IPS DF 19.7 (cell line): Measurements from ENCODE around the gene PRTG.
"Not testable (repeated sequence)": the region's sequence is repeated elsewhere in the genome, so short reads cannot be mapped to it uniquely, and the experiment has no call there.

Source experiments
- DNase-seq: peaks from one replicate; pipeline ENCODE4 v3.0.0-alpha.2; 2013; ENCODE audit warnings: low read depth, low spot score

Gene PRTG

GRCh38 chr15:55743729-55744655 lies 1.0 kb upstream of the PRTG start:
- no peak for DNase-seq

GRCh38 chr15:55742498-55742926 lies 440 bp downstream of the PRTG start:
- no peak for DNase-seq

GRCh38 chr15:55741833-55742497 lies 987 bp downstream of the PRTG start:
- no peak for DNase-seq

- no peak for DNase-seq
Observed at GRCh38 chr15:55740981-55741832, 1.7 kb downstream of the PRTG start.

GRCh38 chr15:55740359-55740878 lies 2.5 kb downstream of the PRTG start:
- DNase-seq = no peak

GRCh38 chr15:55739641-55740040 lies 3.3 kb downstream of the PRTG start:
- no peak for DNase-seq

- no peak for DNase-seq
Observed at GRCh38 chr15:55738715-55739114, 4.2 kb downstream of the PRTG start.

- no peak for DNase-seq
Observed at GRCh38 chr15:55737373-55737772, 5.6 kb downstream of the PRTG start.

- DNase-seq = no peak
Observed at GRCh38 chr15:55736756-55737155, 6.2 kb downstream of the PRTG start.

GRCh38 chr15:55734641-55735040 lies 8.3 kb downstream of the PRTG start:
- no peak for DNase-seq

GRCh38 chr15:55733461-55733860 lies 9.5 kb downstream of the PRTG start:
- not testable (repeated sequence) for DNase-seq

- DNase-seq = no peak
Observed at GRCh38 chr15:55721554-55722185, 21.3 kb downstream of the PRTG start.

GRCh38 chr15:55715355-55716076 lies 27.4 kb downstream of the PRTG start:
- no peak for DNase-seq

GRCh38 chr15:55714064-55714463 lies 28.9 kb downstream of the PRTG start:
- DNase-seq = no peak

- DNase-seq = no peak
Observed at GRCh38 chr15:55712363-55712762, 30.6 kb downstream of the PRTG start.

- no peak for DNase-seq
Observed at GRCh38 chr15:55710286-55710685, 32.7 kb downstream of the PRTG start.

- DNase-seq = no peak
Observed at GRCh38 chr15:55709458-55709857, 33.5 kb downstream of the PRTG start.

- no peak for DNase-seq
Observed at GRCh38 chr15:55708720-55709119, 34.2 kb downstream of the PRTG start.

- DNase-seq = no peak
Observed at GRCh38 chr15:55707951-55708350, 35.0 kb downstream of the PRTG start.

GRCh38 chr15:55707518-55707917 lies 35.4 kb downstream of the PRTG start:
- no peak for DNase-seq

GRCh38 chr15:55703873-55704301 lies 39.1 kb downstream of the PRTG start:
- DNase-seq = no peak
